OCI-LY1 (cell line): ENCODE data around the gene ADAMTS8.

Source experiments
- H2AFZ ChIP-seq: fragments of 200-600 bp; sonication (generic), shearing (Covaris generic); 2 replicates; pipeline ENCODE4 v1.6.0; 2014; ENCODE audit warnings: antibody characterized with exemption, mild to moderate bottlenecking, low read length
- H3F3A ChIP-seq: fragments of 200-600 bp; sonication (generic), shearing (Covaris generic); 2 replicates; pipeline ENCODE4 v1.6.0; 2014; ENCODE audit warnings: mild to moderate bottlenecking, antibody characterized with exemption, low read length, moderate library complexity; ENCODE audit not compliant: insufficient read depth
- H3K27ac ChIP-seq: fragments of 200-600 bp; sonication (generic); 2 replicates; pipeline ENCODE4 v1.5.1; 2014; ENCODE audit warnings: low read length, mixed run types, mild to moderate bottlenecking, low read depth; ENCODE audit not compliant: poor library complexity, severe bottlenecking
- H3K27me3 ChIP-seq: fragments of 200-600 bp; sonication (generic); 2 replicates; pipeline ENCODE4 v1.6.0; 2014; ENCODE audit warnings: antibody characterized with exemption, mild to moderate bottlenecking, low read length, moderate library complexity; ENCODE audit not compliant: insufficient read depth
- H3K36me3 ChIP-seq: fragments of 200-600 bp; sonication (generic); 2 replicates; pipeline ENCODE4 v1.6.1; 2014; ENCODE audit warnings: mild to moderate bottlenecking, antibody characterized with exemption, low read length, moderate library complexity, mixed read lengths; ENCODE audit not compliant: insufficient read depth
- H3K4me1 ChIP-seq: fragments of 200-600 bp; sonication (generic); 2 replicates; pipeline ENCODE4 v1.5.1; 2014; ENCODE audit warnings: mild to moderate bottlenecking, low read length, moderate library complexity; ENCODE audit not compliant: insufficient read depth, severe bottlenecking
- H3K4me2 ChIP-seq: fragments of 200-600 bp; sonication (generic), shearing (Covaris generic); 2 replicates; pipeline ENCODE4 v1.6.1; 2014; ENCODE audit warnings: low read length
- H3K4me3 ChIP-seq: fragments of 200-600 bp; sonication (generic); 2 replicates; pipeline ENCODE4 v1.5.1; 2014; ENCODE audit warnings: low read length, low read depth, mild to moderate bottlenecking, mixed read lengths; ENCODE audit not compliant: poor library complexity, severe bottlenecking
- H3K79me2 ChIP-seq: fragments of 200-600 bp; shearing (Covaris generic); 2 replicates; pipeline ENCODE4 v1.6.1; 2016; ENCODE audit warnings: mixed run types, low read length, mixed read lengths; ENCODE audit not compliant: insufficient read depth
- H3K9ac ChIP-seq: fragments of 200-600 bp; sonication (generic), shearing (Covaris generic); 2 replicates; pipeline ENCODE4 v1.6.1; 2014; ENCODE audit warnings: mild to moderate bottlenecking, low read length, mixed read lengths
- H3K9me2 ChIP-seq: fragments of 200-600 bp; sonication (generic), shearing (Covaris generic); 2 replicates; pipeline ENCODE4 v1.6.1; 2014; ENCODE audit warnings: low read depth, mild to moderate bottlenecking, low read length, mixed read lengths
- H3K9me3 ChIP-seq: fragments of 200-600 bp; shearing (Covaris generic); 2 replicates; pipeline ENCODE4 v1.6.1; 2014; ENCODE audit warnings: low read length, mixed read lengths
- H4K20me1 ChIP-seq: fragments of 200-600 bp; sonication (generic), shearing (Covaris generic); 2 replicates; pipeline ENCODE4 v1.6.0; 2016; ENCODE audit warnings: mild to moderate bottlenecking, low read length; ENCODE audit not compliant: insufficient read depth
- EZH2 ChIP-seq: fragments of 200-600 bp; sonication (generic), shearing (Covaris generic); IDR thresholded peaks from 2 replicates; pipeline ENCODE4 v1.8.0; 2017; ENCODE audit warnings: borderline replicate concordance, mixed run types, mild to moderate bottlenecking, antibody characterized with exemption, low read length, moderate library complexity, mixed read lengths
- TF ChIP-seq, protein P1 (sequence below): fragments of 200-600 bp; sonication (generic), shearing (Covaris generic); IDR thresholded peaks from 2 replicates; pipeline ENCODE4 v1.5.1; 2017; ENCODE audit warnings: mild to moderate bottlenecking, antibody characterized with exemption, low read length, moderate library complexity, mixed read lengths

ADAMTS8 gene

DNA sequence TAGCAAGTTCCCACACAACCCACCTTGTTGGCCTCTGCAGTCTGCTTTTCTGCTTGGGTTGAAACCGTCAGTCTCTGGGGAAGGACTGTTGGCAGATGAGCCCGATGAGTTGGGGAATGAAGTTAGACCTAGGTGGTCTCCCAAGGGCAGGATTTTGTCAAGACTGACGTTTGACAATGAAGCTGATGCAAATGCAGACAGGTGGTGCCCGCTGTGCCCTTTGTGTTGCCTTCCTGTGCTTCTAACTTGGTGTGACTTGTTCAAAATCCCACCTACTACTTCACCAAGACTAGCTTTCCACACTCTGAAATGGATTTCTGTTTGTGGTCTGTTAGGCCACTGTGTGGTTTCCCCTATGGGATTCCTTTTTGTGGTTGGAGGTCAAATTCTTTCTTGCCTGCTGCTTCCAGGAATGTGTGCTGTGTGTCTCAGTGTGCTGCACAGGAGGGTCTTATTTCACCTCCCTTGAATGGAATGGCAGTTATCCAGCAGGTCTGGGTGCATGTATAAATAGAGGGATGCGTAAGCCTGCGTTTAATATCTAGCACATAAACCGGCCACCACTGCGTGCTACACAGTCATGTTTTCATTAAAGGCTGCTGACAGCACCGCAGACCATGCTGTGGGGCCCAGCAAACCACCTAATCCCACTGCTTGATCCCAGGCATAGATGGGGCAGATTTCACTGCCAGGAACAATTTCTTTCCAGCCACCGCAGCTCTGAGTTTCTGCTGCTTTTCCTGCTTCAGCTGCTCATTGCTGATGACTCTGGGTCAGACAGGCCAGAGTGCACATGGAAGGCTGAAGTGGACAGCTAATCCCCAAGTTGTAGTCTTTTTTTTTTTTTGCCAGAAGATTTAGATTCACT, 44.8 kb downstream of the ADAMTS8 start:
- TF ChIP-seq, protein P1, sequence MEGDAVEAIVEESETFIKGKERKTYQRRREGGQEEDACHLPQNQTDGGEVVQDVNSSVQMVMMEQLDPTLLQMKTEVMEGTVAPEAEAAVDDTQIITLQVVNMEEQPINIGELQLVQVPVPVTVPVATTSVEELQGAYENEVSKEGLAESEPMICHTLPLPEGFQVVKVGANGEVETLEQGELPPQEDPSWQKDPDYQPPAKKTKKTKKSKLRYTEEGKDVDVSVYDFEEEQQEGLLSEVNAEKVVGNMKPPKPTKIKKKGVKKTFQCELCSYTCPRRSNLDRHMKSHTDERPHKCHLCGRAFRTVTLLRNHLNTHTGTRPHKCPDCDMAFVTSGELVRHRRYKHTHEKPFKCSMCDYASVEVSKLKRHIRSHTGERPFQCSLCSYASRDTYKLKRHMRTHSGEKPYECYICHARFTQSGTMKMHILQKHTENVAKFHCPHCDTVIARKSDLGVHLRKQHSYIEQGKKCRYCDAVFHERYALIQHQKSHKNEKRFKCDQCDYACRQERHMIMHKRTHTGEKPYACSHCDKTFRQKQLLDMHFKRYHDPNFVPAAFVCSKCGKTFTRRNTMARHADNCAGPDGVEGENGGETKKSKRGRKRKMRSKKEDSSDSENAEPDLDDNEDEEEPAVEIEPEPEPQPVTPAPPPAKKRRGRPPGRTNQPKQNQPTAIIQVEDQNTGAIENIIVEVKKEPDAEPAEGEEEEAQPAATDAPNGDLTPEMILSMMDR, result no peak
- no peak for TF ChIP-seq EZH2
- Histone ChIP-seq H3K4me3 (no peak overlapping the region), H3K9ac (no peak overlapping the region), H3K36me3 (no peaks in the 10 kb centered on the region), H2AFZ (no peak overlapping the region), H3K9me3 (no peaks in the 10 kb centered on the region), H3K27ac (no peak overlapping the region), H4K20me1 (no peaks in the 10 kb centered on the region), H3F3A (no peaks in the 10 kb centered on the region), H3K79me2 (no peaks in the 10 kb centered on the region), H3K4me1 (no peaks in the 10 kb centered on the region), H3K27me3 (no peaks in the 10 kb centered on the region), H3K9me2 (no peaks in the 10 kb centered on the region), H3K4me2 (no peak overlapping the region)

DNA sequence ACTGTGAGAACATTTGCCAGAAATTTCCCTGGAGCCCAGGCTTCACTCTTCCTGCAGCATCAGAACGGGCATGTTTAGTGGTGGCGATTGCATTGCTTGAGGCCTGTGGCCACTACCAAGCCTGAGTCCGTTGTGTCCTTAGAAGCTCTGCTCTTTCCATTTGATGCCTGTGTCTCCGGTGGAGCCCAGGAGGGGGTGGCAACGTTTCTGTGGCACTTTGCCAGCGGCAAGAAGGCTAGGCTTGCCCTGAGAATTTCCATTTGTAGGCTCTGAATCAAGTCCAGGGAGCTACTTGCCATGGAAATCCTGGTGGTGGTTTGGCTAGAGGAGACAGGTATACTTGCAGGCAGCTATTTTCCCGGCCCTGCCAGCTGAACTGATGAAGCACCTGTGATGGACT, 47.1 kb downstream of the ADAMTS8 start:
- Histone ChIP-seq H3K4me3 (no peak overlapping the region), H3K36me3 (no peaks in the 10 kb centered on the region), H3K9me2 (no peaks in the 10 kb centered on the region), H4K20me1 (no peaks in the 10 kb centered on the region), H3K9me3 (no peaks in the 10 kb centered on the region), H3K27me3 (no peaks in the 10 kb centered on the region), H3K79me2 (no peaks in the 10 kb centered on the region), H3K27ac (no peak overlapping the region), H3K4me1 (no peaks in the 10 kb centered on the region), H3F3A (no peaks in the 10 kb centered on the region), H2AFZ (no peak overlapping the region), H3K4me2 (no peak overlapping the region), H3K9ac (no peak overlapping the region)
- TF ChIP-seq, protein P1, result no peak
- TF ChIP-seq EZH2, result no peak

DNA sequence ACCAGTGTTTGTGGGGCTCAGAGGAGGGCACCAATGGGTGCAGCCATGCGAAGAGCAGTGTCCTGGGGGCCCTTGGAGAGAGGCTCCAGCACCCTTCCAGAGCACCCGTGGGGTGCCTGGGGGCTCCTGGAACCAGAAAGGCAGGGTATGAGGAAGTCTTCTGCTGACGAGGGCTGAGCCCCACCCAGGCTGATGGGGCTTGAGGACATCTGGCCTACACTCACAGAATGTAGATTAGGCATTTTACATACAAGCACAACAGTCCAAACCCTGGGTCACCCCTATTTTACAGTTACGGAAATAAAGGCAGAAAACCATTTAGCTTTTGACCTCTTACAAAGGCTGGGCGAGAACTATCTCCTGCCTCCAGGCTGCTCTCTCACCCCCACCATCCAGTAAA, 47.6 kb downstream of the ADAMTS8 start:
- H3K9me2 ChIP-seq, result no peaks in the 10 kb centered on the region
- no peaks in the 10 kb centered on the region for H3K9me3 ChIP-seq
- H3K36me3 ChIP-seq, result no peaks in the 10 kb centered on the region
- H3K9ac ChIP-seq, result no peak overlapping the region
- H4K20me1 ChIP-seq, result no peaks in the 10 kb centered on the region
- no peaks in the 10 kb centered on the region for H3K4me1 ChIP-seq
- no peak overlapping the region for H2AFZ ChIP-seq
- no peak overlapping the region for H3K4me3 ChIP-seq
- no peaks in the 10 kb centered on the region for H3K27me3 ChIP-seq
- TF ChIP-seq, protein P1, result no peak
- no peak for TF ChIP-seq EZH2
- no peak overlapping the region for H3K4me2 ChIP-seq
- H3F3A ChIP-seq, result no peaks in the 10 kb centered on the region
- H3K79me2 ChIP-seq, result no peaks in the 10 kb centered on the region
- no peak overlapping the region for H3K27ac ChIP-seq
